Mucosa of descending colon (tissue), 3 donors: ENCODE results near the gene GTF2F2. TPM values are rescaled to one million over a fixed set of nuclear protein-coding genes. Genes with fewer than 3 reads are reported as not detected.

ENCODE experiments used
- ATAC-seq: fragments of 200-7000 bp; cut with Tn5 transposase; one replicate; pipeline ENCODE4 v1.9.1; 2020; ENCODE audit warnings: mild to moderate bottlenecking, moderate library complexity
- DNase-seq, 3 donors: peaks; one replicate each; pipeline ENCODE4 v3.0.0-alpha.2; 2020
- H3K36me3 ChIP-seq: fragments of 200-600 bp; one replicate; pipeline ENCODE4 v1.8.0; 2021; ENCODE audit warnings: low read depth, mild to moderate bottlenecking
- H3K4me1 ChIP-seq: fragments of 200-600 bp; one replicate; pipeline ENCODE4 v1.8.0; 2021; ENCODE audit warnings: low read depth, mild to moderate bottlenecking
- H3K4me3 ChIP-seq: fragments of 200-600 bp; one replicate; pipeline ENCODE4 v1.8.0; 2021; ENCODE audit warnings: mild to moderate bottlenecking
- H3K9me3 ChIP-seq: fragments of 200-600 bp; one replicate; pipeline ENCODE4 v1.8.0; 2021; ENCODE audit warnings: mild to moderate bottlenecking
- CTCF ChIP-seq: fragments of 200-600 bp; IDR thresholded peaks from one replicate; pipeline ENCODE4 v1.8.0; 2022; ENCODE audit warnings: antibody characterized with exemption, mild to moderate bottlenecking
- intact Hi-C, 2 donors: fragments of 100-400 bp; cut with DNase I in 1 of 2; cut with micrococcal nuclease in 1 of 2; formaldehyde crosslinking; loops; one replicate each; pipeline versions ENCODE4 v1.11.0 to v1.11.1; 2022; cut with DNase I, micrococcal nuclease
- total RNA-seq, 3 donors: library from RNA; stranded (reverse); fragmentation: NEBNext Ultra II Directional in 2 of 3; extraction: Animal tissue kit (Norgen Biotek cat#: 25700) in 2 of 3; gene quantifications; one replicate each; pipeline versions ENCODE4 v1.2.1 to v1.2.4, GENCODE V29; 2021 to 2023
- donor health status: DM: no; HTN: no; CAD: no; lungs with moderate emphysema.
- donor health status: DM: no; HTN: no; CAD: no.
- donor health status: DM: no; HTN: yes; CAD: no.

The GTF2F2 gene
- total RNA-seq, 3 donors from 2014 or later, result 15.4 to 22.0 (median 15.9) TPM

DNA sequence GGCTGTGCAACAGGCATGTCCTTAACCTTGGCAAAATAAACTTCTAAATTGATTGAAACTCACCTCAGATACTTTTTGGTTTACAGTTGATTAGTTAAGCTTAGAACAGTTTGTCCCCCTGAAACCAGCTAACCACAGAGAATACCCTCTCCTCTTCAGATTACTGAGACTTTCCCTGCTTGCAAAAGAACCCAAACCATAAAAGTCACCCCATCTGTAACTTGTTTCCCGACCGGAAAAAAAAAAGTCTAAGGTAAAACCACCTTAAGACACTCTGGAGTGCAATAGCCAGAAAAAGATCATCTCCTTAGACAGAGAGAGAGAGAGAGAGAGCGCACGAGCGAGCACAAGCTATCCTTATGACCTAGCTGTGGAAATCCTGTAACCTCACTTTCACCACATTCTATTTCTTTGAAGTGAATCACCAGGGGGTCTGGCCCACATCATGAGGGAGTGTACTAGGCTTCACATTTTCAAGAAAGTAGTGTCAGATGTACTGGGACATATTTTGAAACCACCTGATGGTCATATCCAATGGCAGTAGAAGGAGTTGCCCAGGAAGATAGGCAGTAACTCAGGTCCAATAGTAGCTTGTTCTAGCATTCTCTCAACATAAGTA lies 11.1 kb upstream of the GTF2F2 start:
- H3K4me1 ChIP-seq, result no peaks in the 10 kb centered on the region
- H3K9me3 ChIP-seq, result no peaks in the 10 kb centered on the region
- no peak for TF ChIP-seq CTCF
- ATAC-seq (no peak), DNase-seq (no peak)
- no peak overlapping the region for H3K4me3 ChIP-seq
- intact Hi-C loops, result no loop called here
- H3K36me3 ChIP-seq, result no peaks in the 10 kb centered on the region

DNA sequence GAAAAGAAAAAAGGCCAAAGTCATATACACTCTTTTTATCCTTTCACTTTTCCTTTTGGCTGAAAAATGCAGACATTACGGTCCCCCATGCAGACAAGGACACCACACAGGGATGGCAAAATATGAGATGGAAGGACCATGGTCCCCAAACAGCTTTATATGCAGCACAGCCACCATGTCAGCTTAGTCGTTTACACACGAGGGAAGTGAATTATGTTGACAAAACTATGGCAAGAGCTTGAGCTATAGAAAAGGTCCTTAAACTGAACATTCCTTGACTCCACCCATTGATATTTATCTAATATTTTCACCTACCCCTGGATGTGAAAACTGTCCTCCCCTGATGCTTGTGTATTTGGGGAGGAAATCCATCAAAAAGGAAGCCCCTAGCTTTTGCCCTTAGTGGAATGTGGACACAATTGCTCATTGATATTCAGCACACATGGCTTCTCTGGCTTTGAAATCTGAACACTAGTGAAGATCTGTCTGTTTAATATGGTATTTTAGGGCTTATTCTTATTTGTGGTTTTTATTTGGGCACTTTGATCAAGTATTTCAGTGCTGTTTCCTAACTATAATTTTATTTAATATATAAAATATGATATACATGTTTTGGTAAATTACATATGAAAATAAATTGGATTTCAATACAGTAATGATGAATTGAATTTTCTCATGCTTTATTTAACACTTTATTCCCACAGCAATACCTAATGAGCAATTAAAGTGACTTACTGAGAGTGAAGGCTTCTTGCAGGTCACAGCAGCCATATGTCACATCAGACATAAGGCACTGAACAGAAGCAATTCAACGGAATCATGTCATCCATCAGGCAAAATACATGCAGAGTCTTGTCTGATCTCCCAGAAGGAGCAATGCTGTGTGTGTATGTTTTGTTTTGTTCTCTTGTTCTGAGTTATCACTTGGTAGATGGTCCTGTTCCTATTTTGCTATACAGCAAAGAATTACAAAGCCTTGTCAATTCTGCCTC lies 6.8 kb upstream of the GTF2F2 start:
- DNase-seq (no peak), ATAC-seq (no peak)
- no peak for TF ChIP-seq CTCF
- Histone ChIP-seq H3K36me3 (no peaks in the 10 kb centered on the region), H3K4me3 (no peak overlapping the region), H3K9me3 (no peaks in the 10 kb centered on the region), H3K4me1 (no peaks in the 10 kb centered on the region)
- intact Hi-C loops, result no loop called here

GRCh38 chr13:45119469-45119990 lies 780 bp upstream of the GTF2F2 start:
- intact Hi-C loops, result no loop called here
- peak in 1 of 3 donors; percentile 48 for DNase-seq
- Histone ChIP-seq H3K4me3 (peak overlapping the region; percentile 66), H3K9me3 (no peaks in the 10 kb centered on the region), H3K4me1 (peaks cover 17% of the 10 kb centered on the region), H3K36me3 (no peaks in the 10 kb centered on the region)
- TF ChIP-seq CTCF, result no peak
- peak; percentile 58 for ATAC-seq

DNA sequence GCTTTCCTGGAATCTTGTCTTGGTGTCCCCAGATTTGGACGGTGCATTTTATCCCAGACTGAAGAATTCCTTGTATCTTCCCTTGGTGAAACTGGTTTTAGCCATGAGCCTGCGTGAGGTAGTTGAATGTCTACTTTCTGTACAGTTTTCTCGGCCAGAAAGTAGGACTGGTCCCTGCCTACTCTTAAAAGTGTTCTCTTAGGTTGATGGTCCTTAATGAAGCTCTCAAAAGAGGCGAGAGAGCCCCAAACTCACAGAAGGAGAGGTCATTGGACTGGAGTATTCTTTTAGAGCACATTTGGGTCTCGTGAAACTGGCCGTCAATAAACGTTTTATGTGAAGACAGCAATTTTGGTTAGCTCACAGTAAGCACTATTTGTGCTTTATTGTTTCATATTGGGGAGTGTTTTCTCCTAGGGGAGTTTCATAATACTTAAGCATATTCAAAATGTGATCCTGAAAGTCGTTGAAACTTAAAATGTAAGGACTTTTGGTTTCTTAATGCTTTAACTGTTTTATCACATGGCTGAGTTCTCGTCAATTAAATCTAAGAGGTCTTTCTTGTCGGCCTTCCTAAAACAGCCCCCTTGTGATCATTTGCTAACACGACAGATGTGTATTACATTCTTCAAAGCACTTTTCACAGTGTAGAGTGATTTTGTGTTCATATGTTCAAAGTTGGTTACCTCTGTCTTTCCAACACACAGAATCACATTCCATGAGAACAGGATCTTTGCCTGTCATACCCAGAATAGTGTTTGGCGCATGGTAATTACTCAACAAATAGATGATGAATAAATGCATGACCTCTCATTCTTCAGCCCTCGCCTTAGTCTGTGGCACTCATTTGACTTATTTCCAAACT lies 889 bp downstream of the GTF2F2 start:
- intact Hi-C loops, result no loop called here
- H3K9me3 ChIP-seq, result no peaks in the 10 kb centered on the region
- H3K36me3 ChIP-seq, result no peaks in the 10 kb centered on the region
- DNase-seq (peak in 1 of 3 donors; percentile 4), ATAC-seq (no peak)
- peak overlapping the region; percentile 66 for H3K4me3 ChIP-seq
- H3K4me1 ChIP-seq, result peaks cover 17% of the 10 kb centered on the region
- no peak for TF ChIP-seq CTCF

DNA sequence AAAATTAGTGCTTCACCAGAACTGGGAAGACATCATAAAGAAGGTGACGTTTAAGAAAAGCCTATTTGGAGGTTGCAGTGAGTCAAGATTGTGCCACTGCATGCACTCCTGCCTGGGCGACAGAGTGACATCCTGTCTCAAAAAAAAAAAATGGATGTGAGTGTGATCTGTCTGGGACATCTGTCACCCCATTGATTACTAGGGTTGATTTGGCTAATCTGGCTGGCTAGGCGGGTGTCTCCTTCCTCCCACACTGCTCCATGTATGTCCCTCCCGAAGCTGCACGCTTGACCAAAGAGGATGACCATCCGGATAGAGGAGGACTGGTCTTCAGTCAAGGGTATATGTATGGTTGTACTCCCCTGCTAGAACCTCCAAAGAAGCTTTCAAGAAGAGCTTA lies 2.6 kb downstream of the GTF2F2 start:
- TF ChIP-seq CTCF, result no peak
- DNase-seq, result no peak
- H3K9me3 ChIP-seq, result no peaks in the 10 kb centered on the region
- H3K4me1 ChIP-seq, result peaks cover 17% of the 10 kb centered on the region
- intact Hi-C loops, result no loop called here
- no peaks in the 10 kb centered on the region for H3K36me3 ChIP-seq
- no peak for ATAC-seq
- no peak overlapping the region for H3K4me3 ChIP-seq
